ENCODE results near the gene CDON.
A peak's percentile ranks its signal among the peaks of the same experiment; 100 is the strongest.

The CDON gene

DNA sequence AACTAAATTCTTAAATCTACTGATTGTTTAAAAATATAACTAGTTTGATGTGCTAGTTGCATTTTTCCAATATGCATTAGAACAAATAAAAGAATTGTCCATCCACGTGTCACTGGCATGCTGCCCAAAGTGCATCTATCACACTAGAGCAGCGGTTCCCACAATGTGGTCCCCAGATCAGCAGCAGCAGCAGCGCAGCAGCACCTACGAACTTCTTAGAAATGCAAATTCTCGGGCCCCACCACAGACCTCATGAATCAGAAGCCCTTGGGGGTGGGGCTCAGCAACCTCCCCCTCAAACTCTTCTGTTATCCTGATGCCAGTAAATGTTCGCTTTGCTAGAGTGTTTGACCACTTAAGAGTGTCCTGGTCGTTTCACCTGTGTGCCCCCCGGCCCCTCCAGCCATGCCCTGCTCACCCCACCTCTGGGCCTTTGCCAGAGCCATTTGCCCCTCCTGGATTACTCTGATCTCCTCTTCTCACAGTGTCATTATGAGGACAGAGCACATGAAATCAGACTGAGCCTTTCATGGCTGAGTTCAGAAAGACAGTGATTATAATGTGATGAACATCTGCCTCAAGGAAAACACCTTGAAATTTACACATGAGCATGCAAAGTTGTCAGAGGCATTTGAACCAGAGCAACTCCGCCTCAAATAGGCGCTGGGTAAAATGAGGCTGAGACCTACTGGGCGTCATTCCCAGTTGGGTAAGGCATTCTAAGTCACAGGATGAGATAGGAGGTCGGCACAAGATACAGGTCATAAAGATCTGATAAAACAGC is 129.4 kb downstream of the CDON start:
- in situ Hi-C loops (cut with HindIII; ENCODE audit: low pct_unique_long_range_greater_than_20kb, low sequenced_read_pairs): no loop called here
- no peak for DNase-seq (ENCODE audit: low read depth in 1 of 2, low spot score in 1 of 2)
- no peak for TF ChIP-seq JUND (IDR thresholded peaks at IDR 0.05; ENCODE audit: low read depth)

DNA sequence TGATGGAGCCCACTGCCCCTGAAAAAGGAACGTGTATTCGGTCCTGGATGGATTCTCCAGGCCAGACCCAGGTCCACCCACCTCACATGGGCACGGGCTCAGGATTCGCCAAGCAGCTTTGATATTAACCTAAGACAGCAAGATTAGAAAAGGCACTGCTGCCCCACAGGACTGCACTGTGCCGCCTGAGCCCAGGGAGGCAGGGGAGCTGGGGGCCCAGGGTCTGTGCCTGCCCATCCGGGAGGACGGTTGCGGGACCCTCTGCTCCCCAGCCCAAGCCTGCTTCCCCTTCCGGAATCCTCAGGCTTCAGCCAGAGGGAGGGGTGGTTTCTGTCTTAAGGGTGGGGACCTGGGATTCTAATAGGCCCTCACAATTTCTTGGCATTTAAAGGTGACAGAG is 130.4 kb downstream of the CDON start:
- no peak for TF ChIP-seq JUND (IDR thresholded peaks at IDR 0.05; ENCODE audit: low read depth)
- no peak for DNase-seq (ENCODE audit: low read depth in 1 of 2, low spot score in 1 of 2)
- in situ Hi-C loops (cut with HindIII; ENCODE audit: low pct_unique_long_range_greater_than_20kb, low sequenced_read_pairs): no loop called here

DNA sequence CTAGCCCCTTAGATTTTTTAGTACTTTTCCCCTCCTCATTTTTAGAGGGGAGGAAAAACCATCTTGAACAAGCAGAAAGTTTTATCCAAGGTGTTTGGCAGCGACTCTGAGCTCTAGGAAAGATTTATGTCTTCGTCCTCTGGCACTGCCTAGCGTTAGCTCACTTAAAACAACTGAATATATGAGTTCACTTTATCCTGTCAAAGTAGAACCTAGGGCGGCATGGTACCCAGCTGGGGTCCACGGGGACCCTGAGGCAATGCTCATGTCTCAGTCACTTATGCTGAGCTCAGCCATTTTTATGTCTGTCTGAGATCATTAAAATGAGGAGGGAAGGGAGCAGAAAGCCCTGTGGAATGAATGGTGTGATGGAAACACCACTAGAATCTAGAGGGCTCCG is 131.0 kb downstream of the CDON start:
- DNase-seq (ENCODE audit: low read depth in 1 of 2, low spot score in 1 of 2): no peak
- in situ Hi-C loops (cut with HindIII; ENCODE audit: low pct_unique_long_range_greater_than_20kb, low sequenced_read_pairs): no loop called here
- TF ChIP-seq JUND (IDR thresholded peaks at IDR 0.05; ENCODE audit: low read depth): no peak

DNA sequence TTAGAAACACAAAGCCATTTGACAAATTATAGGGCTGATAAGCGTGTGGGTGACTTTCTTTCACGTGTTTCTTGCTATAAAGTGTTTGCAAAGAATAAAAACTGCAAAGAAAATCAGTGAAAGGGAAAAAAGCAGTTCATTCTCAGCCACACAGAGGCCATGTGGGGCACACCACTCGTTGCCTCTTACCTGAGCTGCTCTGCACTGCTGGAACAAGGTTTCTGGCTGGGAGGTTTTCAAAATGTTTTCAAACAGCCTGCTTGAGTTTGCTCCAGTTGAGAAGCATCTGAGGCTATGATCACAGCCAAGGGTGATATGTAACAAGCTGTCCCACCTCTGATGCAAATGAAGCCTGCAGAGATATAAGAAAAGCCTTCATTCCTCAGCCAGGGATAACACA is 131.6 kb downstream of the CDON start:
- in situ Hi-C loops (cut with HindIII; ENCODE audit: low pct_unique_long_range_greater_than_20kb, low sequenced_read_pairs): no loop called here
- no peak for DNase-seq (ENCODE audit: low read depth in 1 of 2, low spot score in 1 of 2)
- TF ChIP-seq JUND (IDR thresholded peaks at IDR 0.05; ENCODE audit: low read depth): no peak

DNA sequence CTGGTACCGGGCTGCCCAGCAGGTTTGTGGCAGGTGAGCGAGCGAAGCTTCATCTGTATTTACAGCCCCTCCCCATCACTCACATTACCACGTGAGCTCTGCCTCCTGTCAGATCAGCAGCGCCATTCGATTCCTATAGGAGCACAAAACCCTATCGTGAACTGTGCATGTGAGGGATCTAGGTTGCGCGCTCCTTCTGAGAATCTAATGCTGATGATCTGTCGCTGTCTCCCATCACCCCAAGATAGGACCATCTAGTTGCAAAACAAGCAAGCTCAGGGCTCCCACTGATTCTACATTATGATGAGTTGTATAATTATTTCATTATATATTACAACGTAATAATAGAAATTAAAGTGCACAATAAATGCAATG is 132.6 kb downstream of the CDON start:
- TF ChIP-seq JUND (IDR thresholded peaks at IDR 0.05; ENCODE audit: low read depth): no peak
- in situ Hi-C loops (cut with HindIII; ENCODE audit: low pct_unique_long_range_greater_than_20kb, low sequenced_read_pairs): no loop called here
- no peak for DNase-seq (ENCODE audit: low read depth in 1 of 2, low spot score in 1 of 2)

DNA sequence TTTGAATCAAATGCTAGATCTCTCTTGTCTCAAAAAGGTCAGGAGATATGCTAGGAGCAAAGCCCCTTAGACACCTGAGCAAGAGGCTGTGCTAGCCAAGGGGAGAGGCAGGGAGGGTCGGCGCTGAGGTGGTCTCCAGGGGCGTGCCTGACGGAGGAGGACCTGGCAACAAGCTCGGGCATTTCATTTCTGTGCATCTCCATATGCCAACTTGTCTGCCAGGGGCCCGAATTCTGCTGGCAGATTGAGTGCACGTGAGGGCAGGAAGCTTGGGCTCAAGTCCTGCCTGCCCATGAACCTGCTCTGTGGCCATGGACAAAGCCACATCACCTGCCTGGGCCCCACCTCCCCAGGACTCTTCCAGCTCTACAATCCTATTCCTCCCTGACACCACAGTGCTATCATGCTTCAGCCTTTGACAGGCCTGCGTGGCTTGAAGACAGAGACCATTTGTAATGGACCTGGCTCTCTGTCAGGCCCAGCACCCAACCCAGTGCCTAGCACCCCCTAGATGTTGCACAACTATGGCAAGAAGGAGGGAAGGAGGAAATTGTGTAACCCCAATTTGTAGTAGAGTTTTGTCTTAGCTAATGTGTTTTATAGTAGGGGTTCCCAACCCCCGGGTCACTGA is 133.1 kb downstream of the CDON start:
- no peak for DNase-seq (ENCODE audit: low read depth in 1 of 2, low spot score in 1 of 2)
- no peak for TF ChIP-seq JUND (IDR thresholded peaks at IDR 0.05; ENCODE audit: low read depth)
- in situ Hi-C loops (cut with HindIII; ENCODE audit: low pct_unique_long_range_greater_than_20kb, low sequenced_read_pairs): no loop called here

DNA sequence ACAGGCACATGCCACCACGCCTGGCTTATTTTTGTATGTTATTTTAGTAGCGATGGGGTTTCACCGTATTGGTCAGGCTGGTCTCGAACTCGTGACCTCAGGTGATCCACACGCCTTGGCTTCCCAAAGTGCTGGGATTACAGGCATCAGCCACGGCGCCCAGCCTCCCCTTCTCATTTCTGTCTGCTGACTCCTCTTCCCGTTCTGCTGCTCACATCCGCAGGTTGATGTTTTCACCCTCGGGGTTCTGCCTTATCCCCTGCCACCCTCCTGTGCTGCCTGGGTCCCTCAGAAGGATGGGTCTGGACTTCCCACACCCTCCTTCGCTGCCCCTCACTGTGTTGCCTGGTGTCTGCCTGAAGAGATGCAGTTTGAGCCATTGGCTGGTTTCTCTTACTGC is 136.0 kb downstream of the CDON start:
- DNase-seq (ENCODE audit: low read depth in 1 of 2, low spot score in 1 of 2): no peak
- TF ChIP-seq JUND (IDR thresholded peaks at IDR 0.05; ENCODE audit: low read depth): no peak
- in situ Hi-C loops (cut with HindIII; ENCODE audit: low pct_unique_long_range_greater_than_20kb, low sequenced_read_pairs): no loop called here

DNA sequence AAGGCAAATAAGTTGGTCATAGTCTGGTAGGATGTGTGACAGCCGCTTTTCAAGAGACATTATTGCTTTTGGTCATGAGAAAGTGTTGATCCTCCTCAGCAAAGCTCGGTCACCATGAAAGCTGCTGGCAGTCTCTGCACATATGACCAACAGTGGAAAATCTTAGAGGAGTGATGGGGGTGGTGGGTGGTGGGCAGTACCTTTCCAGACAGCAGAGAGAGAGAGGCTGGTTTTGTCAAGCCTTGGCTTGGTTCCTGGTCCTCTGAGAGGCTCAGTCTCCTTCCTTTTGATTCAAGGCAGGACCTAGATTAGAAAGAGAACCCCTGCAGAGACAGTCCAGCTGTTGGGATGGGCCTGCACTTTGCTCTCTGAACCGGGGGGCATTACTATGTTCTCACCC is 136.9 kb downstream of the CDON start:
- DNase-seq (ENCODE audit: low read depth in 1 of 2, low spot score in 1 of 2): no peak
- in situ Hi-C loops (cut with HindIII; ENCODE audit: low pct_unique_long_range_greater_than_20kb, low sequenced_read_pairs): no loop called here
- no peak for TF ChIP-seq JUND (IDR thresholded peaks at IDR 0.05; ENCODE audit: low read depth)

DNA sequence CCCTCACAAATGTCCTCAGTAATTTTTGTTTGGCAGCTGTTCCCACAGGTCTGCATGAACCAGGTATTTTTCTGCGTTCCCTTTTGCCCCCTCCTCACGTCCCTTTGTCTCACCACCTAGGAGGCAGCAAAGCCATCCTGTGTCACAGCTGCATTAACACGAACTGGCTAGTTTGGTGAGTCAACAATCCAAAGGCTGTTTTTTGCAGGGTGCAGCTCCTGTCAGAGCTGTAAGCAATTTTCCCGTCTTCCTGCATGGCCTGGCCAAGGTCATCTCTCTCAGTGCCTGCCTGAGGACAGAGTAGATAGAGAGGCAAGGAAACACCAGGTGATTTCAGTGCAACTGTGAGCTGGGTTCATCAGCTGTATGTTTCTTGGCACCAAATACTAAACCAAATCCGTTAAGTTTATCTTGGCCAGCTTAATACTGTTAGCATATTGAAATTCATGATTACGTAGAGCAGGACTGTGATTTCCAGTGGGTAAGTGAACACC is 137.4 kb downstream of the CDON start:
- TF ChIP-seq JUND (IDR thresholded peaks at IDR 0.05; ENCODE audit: low read depth): no peak
- DNase-seq (ENCODE audit: low read depth in 1 of 2, low spot score in 1 of 2): no peak
- in situ Hi-C loops (cut with HindIII; ENCODE audit: low pct_unique_long_range_greater_than_20kb, low sequenced_read_pairs): no loop called here

DNA sequence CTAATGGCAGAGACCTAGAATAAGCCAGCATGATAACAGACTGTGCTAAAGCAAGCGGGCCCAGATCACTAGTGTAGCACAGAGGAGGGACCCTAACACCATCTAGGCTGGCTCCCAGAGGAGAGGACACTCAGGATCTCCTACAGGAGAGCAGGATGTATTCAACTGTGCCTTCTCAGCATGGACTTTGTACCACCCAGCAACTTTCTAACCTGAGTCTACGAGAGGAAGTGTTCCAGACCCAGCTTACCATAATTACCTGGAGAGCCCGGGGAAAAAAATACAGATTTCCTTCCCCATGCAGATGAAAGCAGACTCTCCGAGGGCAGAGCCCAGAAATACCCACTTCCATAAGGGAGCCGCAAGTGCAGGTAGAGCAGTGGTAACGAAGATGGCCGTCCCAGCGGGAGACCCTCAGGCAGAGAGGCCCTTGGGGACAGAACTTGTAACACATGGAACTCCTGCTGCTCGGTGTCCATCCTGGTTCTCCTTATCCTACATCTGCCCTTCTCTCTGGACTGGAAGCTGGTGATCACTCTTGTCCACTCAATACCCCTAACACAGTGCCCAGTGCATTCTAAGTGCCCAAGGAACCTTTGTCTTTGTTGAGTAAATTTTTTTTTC is 138.2 kb downstream of the CDON start:
- no peak for TF ChIP-seq JUND (IDR thresholded peaks at IDR 0.05; ENCODE audit: low read depth)
- no peak for DNase-seq (ENCODE audit: low read depth in 1 of 2, low spot score in 1 of 2)
- in situ Hi-C loops (cut with HindIII; ENCODE audit: low pct_unique_long_range_greater_than_20kb, low sequenced_read_pairs): loop anchor here (25.0 kb wide), 1 partner anchor 263 kb away; no protein-coding TSS in a partner anchor

DNA sequence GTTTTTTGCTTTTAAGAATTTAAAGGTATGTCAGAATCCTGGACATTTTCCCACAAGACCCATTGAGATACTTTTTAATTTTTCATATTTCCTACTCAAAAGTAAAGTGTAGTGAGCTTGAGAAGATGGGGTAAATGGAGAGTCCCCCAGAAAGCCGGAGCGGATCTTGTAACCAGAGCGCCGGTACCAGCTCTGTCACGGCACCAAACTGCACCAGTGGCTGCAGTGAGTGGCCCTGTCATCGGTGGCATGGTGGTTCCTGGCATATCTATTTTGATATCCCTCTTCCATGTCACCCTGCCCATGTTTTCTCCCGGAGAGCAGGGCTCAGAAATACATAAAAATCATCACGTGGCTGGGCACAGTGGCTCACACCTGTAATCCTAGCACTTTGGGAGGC is 139.0 kb downstream of the CDON start:
- in situ Hi-C loops (cut with HindIII; ENCODE audit: low pct_unique_long_range_greater_than_20kb, low sequenced_read_pairs): loop anchor here (25.0 kb wide), 1 partner anchor 264 kb away; no protein-coding TSS in a partner anchor
- DNase-seq (ENCODE audit: low read depth in 1 of 2, low spot score in 1 of 2): no peak
- TF ChIP-seq JUND (IDR thresholded peaks at IDR 0.05; ENCODE audit: low read depth): no peak

DNA sequence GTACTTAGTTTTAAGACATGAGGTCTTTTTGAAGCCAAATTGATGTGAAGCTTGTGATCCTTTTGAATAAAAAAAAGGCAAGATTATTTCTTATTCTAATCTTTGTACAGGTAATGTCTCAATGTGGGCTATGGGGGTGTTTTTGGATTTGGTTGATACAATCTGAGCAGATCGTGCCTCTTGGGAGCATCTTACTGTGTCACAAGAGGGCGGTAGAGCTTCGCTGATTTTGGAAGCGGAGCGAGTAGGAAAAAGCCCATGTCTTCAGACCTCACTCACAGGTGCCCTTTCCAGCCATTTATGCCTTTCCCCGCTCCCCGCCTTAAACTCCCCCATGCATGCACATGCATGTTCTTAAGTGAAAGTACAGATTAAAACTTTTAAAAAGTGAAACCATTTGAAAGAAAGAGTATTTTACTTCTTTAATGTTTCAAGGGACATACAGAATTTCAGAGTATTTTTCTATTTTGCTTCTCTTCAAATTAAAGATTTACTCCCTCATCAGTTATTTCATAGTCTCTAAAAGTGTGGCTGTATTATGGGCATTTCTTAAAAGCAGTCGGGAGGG is 139.6 kb downstream of the CDON start:
- DNase-seq (ENCODE audit: low read depth in 1 of 2, low spot score in 1 of 2): peak; percentile 84 to 94
- no peak for TF ChIP-seq JUND (IDR thresholded peaks at IDR 0.05; ENCODE audit: low read depth)
- in situ Hi-C loops (cut with HindIII; ENCODE audit: low pct_unique_long_range_greater_than_20kb, low sequenced_read_pairs): loop anchor here (25.0 kb wide), 1 partner anchor 264 kb away; no protein-coding TSS in a partner anchor

DNA sequence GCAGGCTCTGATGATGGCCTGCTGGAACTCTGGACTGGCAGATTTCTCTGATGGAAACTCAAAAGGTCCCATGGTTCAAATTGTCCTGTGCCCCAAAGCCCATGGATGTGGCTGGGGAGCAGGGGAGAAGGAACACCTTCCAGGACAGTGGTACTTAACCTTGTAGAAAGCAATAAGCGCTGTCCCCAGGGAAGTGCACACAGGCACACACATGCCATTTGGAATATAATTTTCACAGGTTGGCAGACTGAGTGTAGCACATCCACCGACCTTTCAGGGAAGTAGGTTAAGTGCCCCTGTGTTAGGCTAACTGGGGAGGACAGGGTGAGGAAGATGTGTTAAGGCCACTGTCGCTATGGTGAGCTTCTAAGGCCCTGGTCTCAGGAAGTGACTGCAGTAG is 140.5 kb downstream of the CDON start:
- in situ Hi-C loops (cut with HindIII; ENCODE audit: low pct_unique_long_range_greater_than_20kb, low sequenced_read_pairs): loop anchor here (25.0 kb wide), 1 partner anchor 265 kb away; no protein-coding TSS in a partner anchor
- TF ChIP-seq JUND (IDR thresholded peaks at IDR 0.05; ENCODE audit: low read depth): no peak
- DNase-seq (ENCODE audit: low read depth in 1 of 2, low spot score in 1 of 2): no peak

All from T47D (cell line).